H1 (cell line): Measurements from ENCODE around the gene OPHN1. TPM values are rescaled to one million over a fixed set of nuclear protein-coding genes. Genes with fewer than 3 reads are reported as not detected.

Source experiments
- CTCF ChIA-PET: fragments of 300-600 bp; sonication (Branson Sonifier 250); formaldehyde crosslinking; loops from one replicate; lab custom pipeline; 2021; ENCODE audit not compliant: partially characterized antibody; lab: Charles Lee
- POLR2A ChIA-PET: fragments of 300-600 bp; sonication (Branson Sonifier 250); formaldehyde crosslinking; loops from one replicate; lab custom pipeline; 2021; ENCODE audit warnings: inconsistent platforms; ENCODE audit not compliant: partially characterized antibody; lab: Charles Lee
- DNase-seq, 2 experiments: peaks; one replicate each; pipeline versions ENCODE4 v3.0.0 to v3.0.0-alpha.2; 2010 to 2022; ENCODE audit warnings: low spot score in 2 of 2, low read depth in 1 of 2, mixed read lengths in 1 of 2
- FAIRE-seq: peaks from 2 replicates; lab custom pipeline; 2011; peaks lifted over from hg19 to GRCh38; lab: Jason Lieb, UNC
- H2AFZ ChIP-seq: 2 replicates; pipeline ENCODE4 v1.8.1; 2012; ENCODE audit warnings: low read length, inconsistent platforms
- H2AK5ac ChIP-seq: 2 replicates; pipeline ENCODE4 v1.6.1; 2013; ENCODE audit warnings: low read depth, low read length
- H2BK120ac ChIP-seq: replicated peaks from 2 replicates; pipeline ENCODE3; 2013; ENCODE audit warnings: low read depth, low read length, inconsistent platforms
- H2BK12ac ChIP-seq: 2 replicates; pipeline ENCODE4 v1.6.1; 2013; ENCODE audit warnings: low read depth, low read length
- H2BK15ac ChIP-seq: 2 replicates; pipeline ENCODE4 v1.6.1; 2013; ENCODE audit warnings: low read length
- H2BK20ac ChIP-seq: 2 replicates; pipeline ENCODE4 v1.6.1; 2013; ENCODE audit warnings: low read length
- H2BK5ac ChIP-seq: 2 replicates; pipeline ENCODE4 v1.6.1; 2013; ENCODE audit warnings: low read depth, low read length
- H3K14ac ChIP-seq: 2 replicates; pipeline ENCODE4 v1.6.1; 2013; ENCODE audit warnings: inconsistent platforms; ENCODE audit not compliant: insufficient read length
- H3K18ac ChIP-seq: 2 replicates; pipeline ENCODE4 v1.6.1; 2013; ENCODE audit warnings: low read length; ENCODE audit errors: extremely low read depth
- H3K23ac ChIP-seq: 2 replicates; pipeline ENCODE4 v1.6.1; 2013; ENCODE audit warnings: inconsistent platforms; ENCODE audit not compliant: insufficient read length
- H3K23me2 ChIP-seq: 2 replicates; pipeline ENCODE4 v1.6.1; 2013; ENCODE audit warnings: low read depth, low read length
- H3K27ac ChIP-seq: 2 replicates; pipeline ENCODE4 v1.6.1; 2011; ENCODE audit warnings: low read depth, low read length, inconsistent platforms
- H3K27me3 ChIP-seq, 4 experiments: replicated peaks in 1 of 4; 1 replicate in 1 of 4; 2 replicates in 3 of 4; pipeline versions ENCODE4 v1.6.1 to v1.8.1; 2011 to 2013; ENCODE audit warnings: low read length in 3 of 4, mild to moderate bottlenecking in 3 of 4, inconsistent platforms in 2 of 4, mixed read lengths in 2 of 4, moderate library complexity in 1 of 4; ENCODE audit not compliant: control insufficient read depth in 3 of 4, insufficient read depth in 3 of 4; ENCODE audit errors: extremely low read depth in 1 of 4
- H3K36me3 ChIP-seq, 4 experiments: 2 replicates each; pipeline versions ENCODE4 v1.6.1 to v1.8.1; 2011 to 2013; ENCODE audit warnings: mild to moderate bottlenecking in 4 of 4, low read length in 3 of 4, moderate library complexity in 2 of 4, control low read depth in 1 of 4, inconsistent platforms in 1 of 4; ENCODE audit not compliant: insufficient read depth in 4 of 4, control insufficient read depth in 2 of 4
- H3K4ac ChIP-seq: replicated peaks from 2 replicates; pipeline ENCODE3; 2013; ENCODE audit warnings: low read length, low read depth, mixed read lengths, inconsistent platforms; ENCODE audit not compliant: insufficient read length
- H3K4me1 ChIP-seq, 4 experiments: replicated peaks in 1 of 4; 1 replicate in 1 of 4; 2 replicates in 3 of 4; pipeline versions ENCODE4 v1.6.1 to v1.8.1; 2011 to 2013; ENCODE audit warnings: low read length in 3 of 4, inconsistent platforms in 2 of 4, mixed read lengths in 1 of 4; ENCODE audit not compliant: insufficient read depth in 4 of 4, control insufficient read depth in 3 of 4
- H3K4me2 ChIP-seq, 2 experiments: 2 replicates each; pipeline versions ENCODE4 v1.6.1 to v1.8.1; 2011 to 2013; ENCODE audit warnings: low read depth in 2 of 2, low read length in 2 of 2, control low read depth in 1 of 2, inconsistent platforms in 1 of 2, mild to moderate bottlenecking in 1 of 2; ENCODE audit not compliant: insufficient read depth in 1 of 2
- H3K4me3 ChIP-seq, 4 experiments: fragments of 200-600, 300-600 bp in 1 of 4; sonication (generic), shearing (Covaris generic), sonication (Bioruptor Twin) in 1 of 4; 2 replicates each; pipeline versions ENCODE4 v1.5.1 to v1.8.1; 2011 to 2016; ENCODE audit warnings: low read length in 4 of 4, low read depth in 3 of 4, control low read depth in 2 of 4, inconsistent platforms in 2 of 4, mild to moderate bottlenecking in 2 of 4, mixed read lengths in 1 of 4, moderate library complexity in 1 of 4; ENCODE audit not compliant: insufficient read depth in 2 of 4; ENCODE audit errors: extremely low read depth in 1 of 4
- H3K56ac ChIP-seq: replicated peaks from 2 replicates; pipeline ENCODE3; 2013; ENCODE audit warnings: low read depth, mild to moderate bottlenecking, mixed read lengths, low read length, inconsistent platforms; ENCODE audit not compliant: insufficient read length
- H3K79me1 ChIP-seq: 2 replicates; pipeline ENCODE4 v1.6.1; 2013; ENCODE audit warnings: low read depth, low read length, control low read depth
- H3K79me2 ChIP-seq, 2 experiments: 2 replicates each; pipeline versions ENCODE4 v1.6.1 to v1.8.1; 2012 to 2013; ENCODE audit warnings: low read length in 2 of 2, mild to moderate bottlenecking in 2 of 2, inconsistent platforms in 1 of 2; ENCODE audit not compliant: insufficient read depth in 2 of 2, control insufficient read depth in 1 of 2
- H3K9ac ChIP-seq, 4 experiments: replicated peaks in 1 of 4; 1 replicate in 1 of 4; 2 replicates in 3 of 4; pipeline versions ENCODE4 v1.6.1 to v1.8.1; 2011 to 2013; ENCODE audit warnings: low read depth in 3 of 4, low read length in 3 of 4, control low read depth in 2 of 4, mild to moderate bottlenecking in 2 of 4, moderate library complexity in 2 of 4, inconsistent platforms in 1 of 4; ENCODE audit errors: extremely low read depth in 1 of 4
- H3K9me3 ChIP-seq, 2 experiments: 2 replicates each; pipeline versions ENCODE4 v1.6.1 to v1.8.1; 2012 to 2013; ENCODE audit warnings: mild to moderate bottlenecking in 2 of 2, moderate library complexity in 2 of 2, control low read depth in 1 of 2, inconsistent platforms in 1 of 2, low read depth in 1 of 2, low read length in 1 of 2, mixed read lengths in 1 of 2; ENCODE audit not compliant: insufficient read depth in 2 of 2
- H4K20me1 ChIP-seq, 2 experiments: replicated peaks in 1 of 2; 2 replicates each; pipeline versions ENCODE3 to v1.8.1; 2011 to 2013; ENCODE audit warnings: inconsistent platforms in 2 of 2, low read length in 2 of 2, mild to moderate bottlenecking in 1 of 2; ENCODE audit not compliant: insufficient read depth in 2 of 2, control insufficient read depth in 1 of 2
- H4K5ac ChIP-seq: 2 replicates; pipeline ENCODE4 v1.6.1; 2013; ENCODE audit warnings: low read length, low read depth, mixed read lengths, inconsistent platforms; ENCODE audit not compliant: insufficient read length
- H4K8ac ChIP-seq: 2 replicates; pipeline ENCODE4 v1.8.0; 2013; ENCODE audit warnings: mild to moderate bottlenecking, moderate library complexity, low read length, inconsistent platforms; ENCODE audit not compliant: insufficient read depth; ENCODE audit errors: extremely low read depth
- H4K91ac ChIP-seq: replicated peaks from 2 replicates; pipeline ENCODE3; 2013; ENCODE audit warnings: low read length, mixed read lengths, inconsistent platforms; ENCODE audit not compliant: insufficient read length
- ASH2L ChIP-seq: fragments of 200-600, 300-600 bp; sonication (generic); IDR thresholded peaks from one replicate; pipeline ENCODE4 v1.7.1; 2017; ENCODE audit warnings: low read length
- CBX8 ChIP-seq: fragments of 300-800, 300-1000 bp; sonication (generic); IDR thresholded peaks from 2 replicates; pipeline ENCODE4 v1.7.1; 2016; ENCODE audit warnings: low read depth, low read length, borderline replicate concordance
- CEBPB ChIP-seq: IDR thresholded peaks from 2 replicates; pipeline ENCODE4 v1.6.1; 2012; ENCODE audit warnings: low read depth, low read length
- GABPA ChIP-seq: IDR thresholded peaks from 2 replicates; pipeline ENCODE4 v1.6.1; 2011; ENCODE audit warnings: mild to moderate bottlenecking, low read length, moderate library complexity, borderline replicate concordance; ENCODE audit not compliant: insufficient read depth
- KDM1A ChIP-seq: fragments of 200-600, 300-600 bp; sonication (generic); IDR thresholded peaks from 2 replicates; pipeline ENCODE4 v1.7.1; 2016; ENCODE audit warnings: mild to moderate bottlenecking, low read length, borderline replicate concordance
- MAFK ChIP-seq: IDR thresholded peaks from 2 replicates; pipeline ENCODE4 v1.6.1; 2012; ENCODE audit warnings: low read depth, mild to moderate bottlenecking, improper control_type of control experiment, low read length
- POLR2A ChIP-seq, 2 experiments: IDR thresholded peaks; 1 replicate in 1 of 2; 2 replicates in 1 of 2; pipeline ENCODE4 v1.6.1; 2011; ENCODE audit warnings: low read depth in 2 of 2, low read length in 2 of 2, mild to moderate bottlenecking in 2 of 2; ENCODE audit errors: control extremely low read depth in 1 of 2
- RFX5 ChIP-seq: IDR thresholded peaks from 2 replicates; pipeline ENCODE4 v1.6.1; 2011; ENCODE audit warnings: low read depth, low read length, improper control_type of control experiment, borderline replicate concordance
- RXRA ChIP-seq: IDR thresholded peaks from 2 replicates; pipeline ENCODE4 v1.6.1; 2011; ENCODE audit warnings: low read depth, mild to moderate bottlenecking, low read length, moderate library complexity; ENCODE audit not compliant: insufficient read depth
- SIRT6 ChIP-seq: IDR thresholded peaks from one replicate; pipeline ENCODE4 v1.7.1; 2012; ENCODE audit warnings: low read length, inconsistent platforms
- SP4 ChIP-seq: IDR thresholded peaks from 2 replicates; pipeline ENCODE4 v1.6.1; 2012; ENCODE audit warnings: low read length, inconsistent platforms
- SRF ChIP-seq: IDR thresholded peaks from 2 replicates; pipeline ENCODE4 v1.6.1; 2011; ENCODE audit warnings: mild to moderate bottlenecking, low read depth, low read length, moderate library complexity
- YY1 ChIP-seq: IDR thresholded peaks from 2 replicates; pipeline ENCODE4 v1.6.1; 2011; ENCODE audit warnings: low read depth, mild to moderate bottlenecking, low read length
- WGBS, 2 experiments: shearing (Covaris generic) in 1 of 2; methylation state at CpG; one replicate each; pipeline versions ENCODE4 v1.1.6 to v1.1.7; 2013 to 2015; ENCODE audit warnings: low lambda C conversion rate in 2 of 2, mixed read lengths in 2 of 2, inconsistent platforms in 1 of 2, low coverage in 1 of 2, missing lambda C conversion rate in 1 of 2; ENCODE audit not compliant: insufficient replicate concordance in 2 of 2, insufficient coverage in 1 of 2, insufficient read length in 1 of 2; ENCODE audit errors: extremely low coverage in 1 of 2, missing lambda C conversion rate in 1 of 2; 5-methylcytosine and 5-hydroxymethylcytosine counted together
- polyA plus RNA-seq, 7 experiments: library from polyadenylated mRNA; depleted of rRNA in 3 of 7; stranded (reverse) in 5 of 7; unstranded in 2 of 7; fragments of >200 nt in 5 of 7; fragments of 200-250 nt in 2 of 7; gene quantifications; 1 replicate in 5 of 7; 2 replicates in 1 of 7; 4 replicates in 1 of 7; pipeline versions ENCODE4 v1.2.1 to v1.2.3, GENCODE V29; 2011 to 2013; ENCODE audit warnings: missing spikeins in 2 of 7, mixed read lengths in 2 of 7
- total RNA-seq: library from RNA; stranded (reverse); fragmentation: NEBNext Ultra II Directional; extraction: Animal tissue kit (Norgen Biotek cat#: 25700); gene quantifications from 2 replicates; pipeline ENCODE4 v1.2.1, GENCODE V29; 2021
- TF ChIP-seq, protein P1 (sequence below): IDR thresholded peaks from 2 replicates; pipeline ENCODE4 v1.6.1; 2011; ENCODE audit warnings: low read length, improper control_type of control experiment

Gene OPHN1
- total and polyA plus RNA-seq, 2 of the 8 experiments (the other 6 are each of a cell fraction or from before 2014, with no cell fraction given), result 1.2 to 3.5 TPM

DNA sequence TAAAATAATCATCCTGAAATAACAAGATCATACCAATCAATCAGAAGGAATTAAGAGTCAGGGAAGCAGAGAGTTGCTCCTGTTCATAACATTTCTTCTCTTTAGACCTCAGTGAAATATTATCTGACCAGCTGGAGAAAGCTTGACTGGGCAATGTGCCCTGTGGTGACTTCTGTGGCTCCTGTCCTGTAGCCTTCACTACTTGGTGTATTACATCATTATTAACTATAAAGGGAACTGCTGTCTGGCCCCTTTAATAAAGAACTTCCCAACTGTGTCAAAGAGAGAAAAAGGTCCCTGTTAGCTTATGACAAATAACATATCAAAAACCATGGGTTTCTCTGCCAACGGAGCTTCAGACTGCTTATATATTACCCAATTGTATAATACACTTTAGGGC, 18.0 kb downstream of the OPHN1 start:
- H3K79me1 ChIP-seq, result no peaks in the 10 kb centered on the region
- no peak overlapping the region for H2BK5ac ChIP-seq
- no peak for FAIRE-seq
- no peak overlapping the region for H2BK12ac ChIP-seq
- no peaks in the 10 kb centered on the region for H3K27me3 ChIP-seq
- no peak overlapping the region for H3K23ac ChIP-seq
- H4K8ac ChIP-seq, result no peak overlapping the region
- no peak overlapping the region for H2AK5ac ChIP-seq
- H4K20me1 ChIP-seq, result no peaks in the 10 kb centered on the region
- H3K4me2 ChIP-seq, result no peak overlapping the region
- 100% methylated on average over 1 of the region's 1 CpG; no CpG with 5 or more reads in 1 of the 2 experiments for WGBS, 2 experiments
- H4K5ac ChIP-seq, result no peak overlapping the region
- no peak overlapping the region for H3K14ac ChIP-seq
- no peak overlapping the region for H2BK120ac ChIP-seq
- H3K4me3 ChIP-seq, result no peak overlapping the region
- no peak overlapping the region for H2AFZ ChIP-seq
- no peaks in the 10 kb centered on the region for H3K9me3 ChIP-seq
- no peak overlapping the region for H3K4ac ChIP-seq
- no peak overlapping the region for H3K27ac ChIP-seq
- no peak overlapping the region for H2BK15ac ChIP-seq
- no peak overlapping the region for H3K18ac ChIP-seq
- no peaks in the 10 kb centered on the region for H3K23me2 ChIP-seq
- H4K91ac ChIP-seq, result no peak overlapping the region
- no peak for DNase-seq
- H3K4me1 ChIP-seq, result no peaks in the 10 kb centered on the region
- no peak overlapping the region for H3K9ac ChIP-seq
- POLR2A ChIA-PET, result no interaction called here
- no peak overlapping the region for H3K56ac ChIP-seq
- no peaks in the 10 kb centered on the region for H3K79me2 ChIP-seq
- CTCF ChIA-PET, result interaction anchor here (0.8 to 1.4 kb wide), 2 partner anchors 31 to 218 kb away, joined by 3 read pairs; no protein-coding TSS in a partner anchor
- H3K36me3 ChIP-seq, result no peaks in the 10 kb centered on the region
- H2BK20ac ChIP-seq, result no peak overlapping the region
- TF ChIP-seq YY1 (no peak), POLR2A (IDR thresholded peaks at IDR 0.05; ENCODE audit: control extremely low read depth in 1 of 2, low read depth in 2 of 2, low read length in 2 of 2) (no peak), KDM1A (no peak), SIRT6 (no peak), SP4 (no peak), RFX5 (no peak), GABPA (no peak), MAFK (no peak), ASH2L (no peak), SRF (no peak), CEBPB (no peak), CBX8 (no peak), RXRA (no peak)
- TF ChIP-seq, protein P1, sequence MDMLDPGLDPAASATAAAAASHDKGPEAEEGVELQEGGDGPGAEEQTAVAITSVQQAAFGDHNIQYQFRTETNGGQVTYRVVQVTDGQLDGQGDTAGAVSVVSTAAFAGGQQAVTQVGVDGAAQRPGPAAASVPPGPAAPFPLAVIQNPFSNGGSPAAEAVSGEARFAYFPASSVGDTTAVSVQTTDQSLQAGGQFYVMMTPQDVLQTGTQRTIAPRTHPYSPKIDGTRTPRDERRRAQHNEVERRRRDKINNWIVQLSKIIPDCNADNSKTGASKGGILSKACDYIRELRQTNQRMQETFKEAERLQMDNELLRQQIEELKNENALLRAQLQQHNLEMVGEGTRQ, result no peak
